ENCODE measurements around the gene OGFOD2. TPM values are rescaled to one million over a fixed set of nuclear protein-coding genes. Genes with fewer than 3 reads are reported as not detected.

Gene OGFOD2
- total RNA-seq, 4 donors from 2014 or later, result 7.2 to 19.8 (median 13.4) TPM

DNA sequence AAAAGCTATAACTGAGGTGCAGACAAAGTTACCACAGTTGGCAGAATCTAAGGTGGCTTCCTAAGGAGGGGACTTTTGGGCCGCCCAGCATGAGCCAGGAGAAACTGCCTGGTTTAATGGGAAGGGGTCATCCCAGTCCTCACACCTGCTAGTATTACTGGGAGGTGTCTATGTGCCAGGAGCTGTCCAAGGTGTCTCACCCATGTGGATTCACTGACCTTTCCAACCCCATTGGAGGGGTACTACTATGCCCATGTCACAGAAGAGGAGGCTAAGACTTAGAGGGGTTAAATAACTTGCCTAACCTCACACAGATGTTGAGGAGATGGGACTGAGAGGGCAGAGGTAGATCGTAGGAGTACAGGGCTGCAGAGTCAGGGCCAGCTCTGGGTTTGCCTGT, 19.0 kb upstream of the OGFOD2 start:
- Histone ChIP-seq H3K4me3 (no peak overlapping the region), H3K27me3 (no peaks in the 10 kb centered on the region), H3K4me1 (peaks cover 0 to 2% (median 0%) of the 10 kb centered on the region in 4 donors), H3K9me3 (no peaks in the 10 kb centered on the region), H3K27ac (no peak overlapping the region), H3K36me3 (peaks cover 0 to 31% (median 0%) of the 10 kb centered on the region in 3 donors)
- no peak for TF ChIP-seq POLR2A (IDR thresholded peaks at IDR 0.05)
- TF ChIP-seq EP300 (IDR thresholded peaks at IDR 0.05), result no peak
- TF ChIP-seq, protein P1, sequence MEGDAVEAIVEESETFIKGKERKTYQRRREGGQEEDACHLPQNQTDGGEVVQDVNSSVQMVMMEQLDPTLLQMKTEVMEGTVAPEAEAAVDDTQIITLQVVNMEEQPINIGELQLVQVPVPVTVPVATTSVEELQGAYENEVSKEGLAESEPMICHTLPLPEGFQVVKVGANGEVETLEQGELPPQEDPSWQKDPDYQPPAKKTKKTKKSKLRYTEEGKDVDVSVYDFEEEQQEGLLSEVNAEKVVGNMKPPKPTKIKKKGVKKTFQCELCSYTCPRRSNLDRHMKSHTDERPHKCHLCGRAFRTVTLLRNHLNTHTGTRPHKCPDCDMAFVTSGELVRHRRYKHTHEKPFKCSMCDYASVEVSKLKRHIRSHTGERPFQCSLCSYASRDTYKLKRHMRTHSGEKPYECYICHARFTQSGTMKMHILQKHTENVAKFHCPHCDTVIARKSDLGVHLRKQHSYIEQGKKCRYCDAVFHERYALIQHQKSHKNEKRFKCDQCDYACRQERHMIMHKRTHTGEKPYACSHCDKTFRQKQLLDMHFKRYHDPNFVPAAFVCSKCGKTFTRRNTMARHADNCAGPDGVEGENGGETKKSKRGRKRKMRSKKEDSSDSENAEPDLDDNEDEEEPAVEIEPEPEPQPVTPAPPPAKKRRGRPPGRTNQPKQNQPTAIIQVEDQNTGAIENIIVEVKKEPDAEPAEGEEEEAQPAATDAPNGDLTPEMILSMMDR (IDR thresholded peaks at IDR 0.05), result no peak
- DNase-seq (ENCODE audit: low spot score in 2 of 2), result no peak
- WGBS, 2 donors, result 78 to 85% methylated on average over 2 of the region's 2 CpGs

DNA sequence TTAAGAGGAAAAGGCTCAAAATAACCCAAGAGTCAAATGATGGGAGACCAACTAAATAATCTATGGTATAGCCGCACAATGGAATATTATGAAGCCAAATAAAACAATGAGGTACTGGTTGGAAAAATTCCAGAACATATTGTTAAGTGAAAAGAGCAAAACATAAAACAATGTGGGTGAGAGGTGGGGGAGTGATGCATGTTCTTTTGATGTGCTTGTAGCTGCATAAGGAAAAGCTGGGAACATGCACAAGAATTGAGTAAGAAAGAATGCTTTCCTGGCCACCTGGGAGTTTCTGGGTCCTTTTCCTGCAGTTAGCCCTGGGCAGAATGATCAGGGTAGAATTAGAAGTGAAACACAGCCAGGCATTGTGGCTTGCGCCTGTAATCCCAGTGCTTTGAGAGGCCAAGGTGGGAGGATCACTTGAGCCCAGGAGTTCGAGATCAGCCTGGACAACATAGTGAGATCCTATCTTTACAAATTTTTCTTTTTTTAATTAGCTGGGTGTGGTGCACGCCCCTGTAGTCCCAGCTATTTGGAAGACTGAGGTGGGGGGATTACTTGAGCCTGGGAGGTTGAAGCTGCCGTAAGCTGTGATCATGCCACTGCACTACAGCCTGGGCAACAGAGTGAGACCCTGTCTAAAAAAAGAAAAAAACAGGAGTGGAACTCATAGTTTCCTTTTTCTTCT, 16.7 kb upstream of the OGFOD2 start:
- no peak overlapping the region for H3K4me3 ChIP-seq
- H3K9me3 ChIP-seq, result no peaks in the 10 kb centered on the region
- no peaks in the 10 kb centered on the region for H3K27me3 ChIP-seq
- TF ChIP-seq POLR2A (IDR thresholded peaks at IDR 0.05) (no peak), EP300 (IDR thresholded peaks at IDR 0.05) (no peak)
- TF ChIP-seq, protein P1 (IDR thresholded peaks at IDR 0.05), result no peak
- WGBS, 2 donors, result 77 to 83% methylated on average over 5 of the region's 5 CpGs
- no peak for DNase-seq (ENCODE audit: low spot score in 2 of 2)
- no peaks in the 10 kb centered on the region for H3K4me1 ChIP-seq
- peak overlapping the region in 2 of 4 donors; percentile 8 to 26 for H3K27ac ChIP-seq
- peaks cover 0 to 31% (median 0%) of the 10 kb centered on the region in 3 donors for H3K36me3 ChIP-seq

DNA sequence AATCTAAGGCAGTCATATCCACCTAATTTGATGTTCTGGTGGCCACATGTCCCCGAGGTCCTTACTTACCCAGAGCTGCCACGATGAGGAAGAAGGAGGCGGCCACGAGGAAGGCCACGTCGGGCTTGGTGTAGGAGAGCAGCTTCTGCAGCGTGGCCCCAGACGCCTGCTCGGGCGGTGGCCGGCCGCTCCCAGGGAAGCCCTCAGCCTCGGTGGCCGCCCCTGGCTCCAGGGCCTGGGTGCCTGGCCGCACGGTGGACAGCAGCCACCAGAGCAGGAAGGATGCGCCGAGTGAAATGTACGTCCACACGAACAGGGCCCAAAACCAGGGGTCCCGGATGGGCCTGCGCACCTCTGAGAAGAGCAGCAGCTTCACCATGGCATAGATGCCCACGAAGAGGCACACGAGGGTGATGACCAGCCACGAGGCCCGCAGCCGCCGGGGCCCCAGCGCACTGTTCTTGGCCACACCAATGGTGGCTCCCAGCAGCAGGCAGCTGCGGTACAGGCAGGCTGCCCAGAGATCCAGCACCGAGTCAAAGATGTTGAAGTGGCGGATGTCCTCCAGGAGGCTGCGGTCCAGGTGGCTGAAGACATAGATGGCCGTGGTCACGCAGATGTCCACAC, 15.4 kb upstream of the OGFOD2 start:
- 93 to 94% methylated on average over 32 to 35 of the region's 35 CpGs for WGBS, 2 donors
- H3K27ac ChIP-seq, result no peak overlapping the region
- H3K9me3 ChIP-seq, result no peaks in the 10 kb centered on the region

DNA sequence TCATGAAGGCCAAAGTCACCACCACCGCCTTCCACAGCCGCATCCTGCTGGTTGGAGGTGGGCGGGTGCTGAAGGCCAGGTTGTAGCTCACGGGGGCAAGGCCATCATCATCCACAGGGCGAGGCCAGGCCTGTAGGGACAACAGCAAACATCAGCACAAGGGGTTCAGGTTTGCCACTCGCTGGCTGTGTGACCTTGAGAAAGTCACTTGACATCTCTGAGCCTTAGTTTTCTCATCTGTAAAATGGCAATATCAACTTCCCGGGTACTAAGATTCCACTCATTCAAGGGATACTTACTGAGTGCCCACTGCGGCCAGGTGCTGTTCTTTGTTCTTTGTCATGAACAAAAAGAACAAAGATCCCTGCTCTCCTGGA, 14.9 kb upstream of the OGFOD2 start:
- no peak overlapping the region for H3K27ac ChIP-seq
- 95 to 97% methylated on average over 4 to 8 of the region's 8 CpGs for WGBS, 2 donors
- no peaks in the 10 kb centered on the region for H3K27me3 ChIP-seq
- H3K4me1 ChIP-seq, result peaks cover 0 to 18% (median 3%) of the 10 kb centered on the region in 4 donors
- no peak overlapping the region for H3K4me3 ChIP-seq
- H3K9me3 ChIP-seq, result no peaks in the 10 kb centered on the region
- peaks cover 0 to 31% (median 0%) of the 10 kb centered on the region in 3 donors for H3K36me3 ChIP-seq
- TF ChIP-seq, protein P1 (IDR thresholded peaks at IDR 0.05), result no peak
- TF ChIP-seq EP300 (IDR thresholded peaks at IDR 0.05) (no peak), POLR2A (IDR thresholded peaks at IDR 0.05) (no peak)
- DNase-seq (ENCODE audit: low spot score in 2 of 2), result no peak

More for the DNA sequence above, 15.4 kb upstream of the OGFOD2 start:
- H3K4me1 ChIP-seq, result peaks cover 0 to 13% (median 3%) of the 10 kb centered on the region in 4 donors
- TF ChIP-seq EP300 (IDR thresholded peaks at IDR 0.05), result no peak
- TF ChIP-seq POLR2A (IDR thresholded peaks at IDR 0.05), result no peak
- TF ChIP-seq, protein P1 (IDR thresholded peaks at IDR 0.05), result no peak
- no peaks in the 10 kb centered on the region for H3K27me3 ChIP-seq
- DNase-seq (ENCODE audit: low spot score in 2 of 2), result no peak
- peaks cover 0 to 31% (median 0%) of the 10 kb centered on the region in 3 donors for H3K36me3 ChIP-seq
- H3K4me3 ChIP-seq, result no peak overlapping the region
